GM18502 (cell line): Measurements from ENCODE around the gene RERE.

Source experiments
- ATAC-seq: cut with Tn5 transposase; IDR thresholded peaks from one replicate; pipeline ENCODE4 v1.9.1; 2021; ENCODE audit warnings: mild to moderate bottlenecking; ENCODE audit not compliant: unreplicated experiment, poor library complexity

RERE gene

GRCh38 chr1:8404460-8405370, 412.7 kb downstream of the RERE start:
- no peak for ATAC-seq

- no peak for ATAC-seq
Observed at GRCh38 chr1:8402109-8402710, 415.2 kb downstream of the RERE start.

- ATAC-seq, result no peak
Observed at GRCh38 chr1:8398677-8399076, 418.8 kb downstream of the RERE start.

GRCh38 chr1:8398086-8398485, 419.4 kb downstream of the RERE start:
- ATAC-seq, result no peak

GRCh38 chr1:8397511-8397910, 419.9 kb downstream of the RERE start:
- ATAC-seq, result peak; percentile 69

GRCh38 chr1:8396786-8397406, 420.5 kb downstream of the RERE start:
- ATAC-seq, result peak; percentile 58

GRCh38 chr1:8396083-8396785, 421.2 kb downstream of the RERE start:
- no peak for ATAC-seq

GRCh38 chr1:8395433-8395866, 422.0 kb downstream of the RERE start:
- ATAC-seq, result no peak

GRCh38 chr1:8394456-8395321, 422.8 kb downstream of the RERE start:
- ATAC-seq, result no peak

GRCh38 chr1:8392522-8392921, 424.9 kb downstream of the RERE start:
- ATAC-seq, result no peak

- no peak for ATAC-seq
Observed at GRCh38 chr1:8390707-8391106, 426.7 kb downstream of the RERE start.

GRCh38 chr1:8389958-8390535, 427.4 kb downstream of the RERE start:
- no peak for ATAC-seq

GRCh38 chr1:8388732-8389562, 428.5 kb downstream of the RERE start:
- ATAC-seq, result no peak

- ATAC-seq, result no peak
Observed at GRCh38 chr1:8386247-8386646, 431.2 kb downstream of the RERE start.

GRCh38 chr1:8384577-8384976, 432.9 kb downstream of the RERE start:
- no peak for ATAC-seq

GRCh38 chr1:8384088-8384487, 433.4 kb downstream of the RERE start:
- ATAC-seq, result no peak

- ATAC-seq, result no peak
Observed at GRCh38 chr1:8382608-8383505, 434.6 kb downstream of the RERE start.
